ENCODE results near the gene CYS1.

Gene CYS1

DNA sequence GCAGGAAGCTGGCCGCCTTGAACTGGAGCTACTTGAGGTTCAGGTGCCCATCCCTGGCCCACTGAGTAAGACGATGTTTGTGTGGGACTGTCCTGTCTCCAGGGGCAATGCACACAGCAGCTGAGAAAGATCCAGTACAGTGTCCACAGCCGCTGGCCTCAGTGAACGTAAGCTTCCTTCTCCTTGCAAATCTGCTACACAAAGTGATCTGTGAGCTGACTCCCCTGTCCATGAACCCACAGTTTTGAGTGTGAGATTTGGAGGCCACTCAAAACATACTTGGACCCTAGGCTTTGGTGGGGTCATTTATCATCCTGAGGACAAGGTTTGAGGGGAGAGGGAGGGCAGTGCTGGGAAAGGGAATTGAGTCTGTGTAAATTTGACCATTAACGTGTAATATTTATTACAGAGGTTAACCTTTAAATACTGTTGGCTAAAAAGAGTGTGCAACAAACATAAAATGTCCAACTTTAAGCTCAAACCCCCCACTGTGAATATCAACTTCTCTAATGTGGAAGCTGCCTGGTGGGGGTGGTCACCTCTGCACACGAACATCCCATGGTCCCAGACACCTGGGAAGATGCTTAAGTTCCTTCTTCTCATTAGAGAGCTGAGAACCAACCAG is 4.9 kb upstream of the CYS1 start:
- no peak for DNase-seq
- Histone ChIP-seq H3K9ac (ENCODE audit: low read depth, low read length) (no peak overlapping the region), H3K4me1 (ENCODE audit: insufficient read depth, low read length) (peaks cover 11% of the 10 kb centered on the region)

DNA sequence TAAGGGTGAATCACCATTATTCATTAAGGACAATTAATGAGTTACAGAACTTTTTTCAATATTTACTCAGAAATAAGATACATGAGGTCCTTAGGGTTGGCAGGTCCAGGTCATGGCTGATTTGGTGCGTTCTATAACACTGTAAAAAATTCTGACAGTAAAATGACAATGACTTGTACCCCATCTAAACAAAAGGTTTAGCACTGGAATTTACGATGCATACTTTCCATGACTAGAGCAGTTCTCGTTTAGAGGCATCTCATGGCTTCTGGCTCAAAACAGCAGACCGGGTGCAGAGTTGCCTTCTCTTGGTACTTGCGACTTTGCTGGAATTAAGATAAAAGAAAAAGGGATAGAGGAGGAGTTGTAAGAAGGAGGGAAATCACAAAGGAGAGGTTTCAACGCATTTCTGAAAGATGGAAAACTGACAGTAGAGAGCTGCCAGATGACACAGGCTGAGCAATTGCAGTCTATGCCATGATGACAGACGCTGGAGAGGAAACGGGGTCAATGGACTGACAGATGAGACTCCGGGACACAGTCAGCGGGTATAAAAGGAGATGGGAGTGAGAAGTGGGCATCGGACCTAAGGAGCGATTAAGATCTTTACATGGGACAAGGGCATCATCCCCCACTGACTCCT is 4.1 kb upstream of the CYS1 start:
- no peaks in the 10 kb centered on the region for H3K27me3 ChIP-seq (ENCODE audit: insufficient read depth, low read length, poor library complexity)
- no peak overlapping the region for H3K4me2 ChIP-seq (ENCODE audit: insufficient read depth, low read length)
- H3K4me3 ChIP-seq (ENCODE audit: low read depth in 1 of 2, low read length in 2 of 2): no peak overlapping the region
- no peaks in the 10 kb centered on the region for H3K9me3 ChIP-seq (ENCODE audit: insufficient read depth, low read length, severe bottlenecking)
- H3K4me1 ChIP-seq (ENCODE audit: insufficient read depth, low read length): peaks cover 11% of the 10 kb centered on the region
- ATAC-seq (ENCODE audit: insufficient read depth, low read depth) (no peak), DNase-seq (no peak)
- TF ChIP-seq, protein P1, sequence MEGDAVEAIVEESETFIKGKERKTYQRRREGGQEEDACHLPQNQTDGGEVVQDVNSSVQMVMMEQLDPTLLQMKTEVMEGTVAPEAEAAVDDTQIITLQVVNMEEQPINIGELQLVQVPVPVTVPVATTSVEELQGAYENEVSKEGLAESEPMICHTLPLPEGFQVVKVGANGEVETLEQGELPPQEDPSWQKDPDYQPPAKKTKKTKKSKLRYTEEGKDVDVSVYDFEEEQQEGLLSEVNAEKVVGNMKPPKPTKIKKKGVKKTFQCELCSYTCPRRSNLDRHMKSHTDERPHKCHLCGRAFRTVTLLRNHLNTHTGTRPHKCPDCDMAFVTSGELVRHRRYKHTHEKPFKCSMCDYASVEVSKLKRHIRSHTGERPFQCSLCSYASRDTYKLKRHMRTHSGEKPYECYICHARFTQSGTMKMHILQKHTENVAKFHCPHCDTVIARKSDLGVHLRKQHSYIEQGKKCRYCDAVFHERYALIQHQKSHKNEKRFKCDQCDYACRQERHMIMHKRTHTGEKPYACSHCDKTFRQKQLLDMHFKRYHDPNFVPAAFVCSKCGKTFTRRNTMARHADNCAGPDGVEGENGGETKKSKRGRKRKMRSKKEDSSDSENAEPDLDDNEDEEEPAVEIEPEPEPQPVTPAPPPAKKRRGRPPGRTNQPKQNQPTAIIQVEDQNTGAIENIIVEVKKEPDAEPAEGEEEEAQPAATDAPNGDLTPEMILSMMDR (IDR thresholded peaks at IDR 0.05; ENCODE audit: borderline replicate concordance, extremely low read depth, low read length, poor library complexity, severe bottlenecking): no peak
- TF ChIP-seq EZH2 (IDR thresholded peaks at IDR 0.05; ENCODE audit: borderline replicate concordance, low read depth, low read length, severe bottlenecking): no peak
- H3K36me3 ChIP-seq (ENCODE audit: insufficient read depth, low read length): no peaks in the 10 kb centered on the region
- no peak overlapping the region for H3K27ac ChIP-seq (ENCODE audit: low read length)
- H4K20me1 ChIP-seq (ENCODE audit: insufficient read depth, low read length): no peaks in the 10 kb centered on the region
- no peak overlapping the region for H3K9ac ChIP-seq (ENCODE audit: low read depth, low read length)
- no peaks in the 10 kb centered on the region for H3K79me2 ChIP-seq (ENCODE audit: insufficient read depth, low read length)
- no peak overlapping the region for H2AFZ ChIP-seq (ENCODE audit: low read depth, low read length)

More for the DNA sequence above, 4.9 kb upstream of the CYS1 start:
- no peak overlapping the region for H3K4me3 ChIP-seq (ENCODE audit: low read depth in 1 of 2, low read length in 2 of 2)
- H3K9me3 ChIP-seq (ENCODE audit: insufficient read depth, low read length, severe bottlenecking): no peaks in the 10 kb centered on the region
- no peak for ATAC-seq (ENCODE audit: insufficient read depth, low read depth)
- H3K4me2 ChIP-seq (ENCODE audit: insufficient read depth, low read length): no peak overlapping the region
- TF ChIP-seq, protein P1 (IDR thresholded peaks at IDR 0.05; ENCODE audit: borderline replicate concordance, extremely low read depth, low read length, poor library complexity, severe bottlenecking): no peak
- no peak for TF ChIP-seq EZH2 (IDR thresholded peaks at IDR 0.05; ENCODE audit: borderline replicate concordance, low read depth, low read length, severe bottlenecking)
- no peak overlapping the region for H3K27ac ChIP-seq (ENCODE audit: low read length)
- H2AFZ ChIP-seq (ENCODE audit: low read depth, low read length): no peak overlapping the region
- H3K36me3 ChIP-seq (ENCODE audit: insufficient read depth, low read length): no peaks in the 10 kb centered on the region
- no peaks in the 10 kb centered on the region for H4K20me1 ChIP-seq (ENCODE audit: insufficient read depth, low read length)
- H3K27me3 ChIP-seq (ENCODE audit: insufficient read depth, low read length, poor library complexity): no peaks in the 10 kb centered on the region
- no peaks in the 10 kb centered on the region for H3K79me2 ChIP-seq (ENCODE audit: insufficient read depth, low read length)

DNA sequence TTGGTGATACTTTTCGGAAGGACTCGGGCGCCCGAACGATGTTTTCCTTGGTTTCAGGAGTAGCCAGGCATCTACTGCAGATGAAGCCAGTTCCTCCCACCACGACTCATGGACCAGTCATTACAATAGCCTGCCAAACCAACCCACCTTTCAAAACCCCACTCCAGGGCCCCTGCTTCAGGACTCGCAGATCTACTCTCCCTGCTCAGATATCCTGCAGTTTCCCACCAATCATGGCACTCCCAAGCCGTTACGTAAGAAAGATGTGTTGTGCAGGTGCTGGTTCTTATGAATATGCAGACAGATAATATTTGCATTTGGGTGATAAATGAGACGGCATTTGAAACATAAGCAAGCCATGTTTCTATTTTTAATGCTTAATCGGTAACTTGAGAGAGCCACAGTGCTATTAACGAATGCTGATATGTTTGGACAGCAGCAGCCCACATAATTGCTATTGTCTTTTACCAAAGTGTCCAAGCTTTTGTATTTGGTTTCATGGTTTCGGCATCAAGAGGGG is 3.5 kb upstream of the CYS1 start:
- DNase-seq (no peak), ATAC-seq (ENCODE audit: insufficient read depth, low read depth) (no peak)
- Histone ChIP-seq H3K36me3 (ENCODE audit: insufficient read depth, low read length) (no peaks in the 10 kb centered on the region), H3K9ac (ENCODE audit: low read depth, low read length) (no peak overlapping the region), H3K27me3 (ENCODE audit: insufficient read depth, low read length, poor library complexity) (no peaks in the 10 kb centered on the region), H2AFZ (ENCODE audit: low read depth, low read length) (no peak overlapping the region), H3K79me2 (ENCODE audit: insufficient read depth, low read length) (no peaks in the 10 kb centered on the region), H3K4me2 (ENCODE audit: insufficient read depth, low read length) (no peak overlapping the region), H3K4me3 (ENCODE audit: low read depth in 1 of 2, low read length in 2 of 2) (no peak overlapping the region), H3K4me1 (ENCODE audit: insufficient read depth, low read length) (peaks cover 11% of the 10 kb centered on the region), H3K27ac (ENCODE audit: low read length) (no peak overlapping the region), H3K9me3 (ENCODE audit: insufficient read depth, low read length, severe bottlenecking) (no peaks in the 10 kb centered on the region), H4K20me1 (ENCODE audit: insufficient read depth, low read length) (no peaks in the 10 kb centered on the region)
- TF ChIP-seq EZH2 (IDR thresholded peaks at IDR 0.05; ENCODE audit: borderline replicate concordance, low read depth, low read length, severe bottlenecking): no peak
- TF ChIP-seq, protein P1 (IDR thresholded peaks at IDR 0.05; ENCODE audit: borderline replicate concordance, extremely low read depth, low read length, poor library complexity, severe bottlenecking): no peak

All from DND-41 (cell line).